Measurements from ENCODE around the gene CTDSP2.
"Not testable (repeated sequence)": the region's sequence is repeated elsewhere in the genome, so short reads cannot be mapped to it uniquely, and the experiment has no call there.

The CTDSP2 gene

GRCh38 chr12:57834086-57834876 lies 12.2 kb downstream of the CTDSP2 start:
- DNase-seq (ENCODE audit: low read depth): no peak

- DNase-seq (ENCODE audit: low read depth): no peak
Observed at GRCh38 chr12:57833672-57834071, 12.9 kb downstream of the CTDSP2 start.

- DNase-seq (ENCODE audit: low read depth): no peak
Observed at GRCh38 chr12:57832966-57833365, 13.6 kb downstream of the CTDSP2 start.

- DNase-seq (ENCODE audit: low read depth): no peak
Observed at GRCh38 chr12:57830393-57830792, 16.1 kb downstream of the CTDSP2 start.

- DNase-seq (ENCODE audit: low read depth): no peak
Observed at GRCh38 chr12:57829025-57829777, 17.3 kb downstream of the CTDSP2 start.

- DNase-seq (ENCODE audit: low read depth): no peak
Observed at GRCh38 chr12:57826966-57827365, 19.6 kb downstream of the CTDSP2 start.

- no peak for DNase-seq (ENCODE audit: low read depth)
Observed at GRCh38 chr12:57826400-57826799, 20.1 kb downstream of the CTDSP2 start.

GRCh38 chr12:57825451-57825850 lies 21.1 kb downstream of the CTDSP2 start:
- no peak for DNase-seq (ENCODE audit: low read depth)

GRCh38 chr12:57823908-57824640 lies 22.5 kb downstream of the CTDSP2 start:
- no peak for DNase-seq (ENCODE audit: low read depth)

- no peak for DNase-seq (ENCODE audit: low read depth)
Observed at GRCh38 chr12:57823131-57823907, 23.2 kb downstream of the CTDSP2 start.

GRCh38 chr12:57822392-57823130 lies 24.0 kb downstream of the CTDSP2 start:
- no peak for DNase-seq (ENCODE audit: low read depth)

GRCh38 chr12:57821474-57822214 lies 24.9 kb downstream of the CTDSP2 start:
- DNase-seq (ENCODE audit: low read depth): no peak

GRCh38 chr12:57821015-57821414 lies 25.5 kb downstream of the CTDSP2 start:
- not testable (repeated sequence) for DNase-seq (ENCODE audit: low read depth)

- DNase-seq (ENCODE audit: low read depth): not testable (repeated sequence)
Observed at GRCh38 chr12:57820119-57820518, 26.4 kb downstream of the CTDSP2 start.

GRCh38 chr12:57817990-57818331 lies 28.6 kb downstream of the CTDSP2 start:
- not testable (repeated sequence) for DNase-seq (ENCODE audit: low read depth)

- DNase-seq (ENCODE audit: low read depth): no peak
Observed at GRCh38 chr12:57817261-57817989, 29.1 kb downstream of the CTDSP2 start.

GRCh38 chr12:57816855-57817151 lies 29.7 kb downstream of the CTDSP2 start:
- peak; percentile 67 for DNase-seq (ENCODE audit: low read depth)

- DNase-seq (ENCODE audit: low read depth): no peak
Observed at GRCh38 chr12:57816001-57816854, 30.3 kb downstream of the CTDSP2 start.

Data from CMK (cell line).